Activated T-helper 17 cell treated with anti-CD3 and anti-CD28 coated beads, Interleukin-2, amount 50 U/mL, for 72 hours (primary cell): ENCODE data around the gene COQ8A. TPM values are rescaled to one million over a fixed set of nuclear protein-coding genes. Genes with fewer than 3 reads are reported as not detected.
A peak's percentile ranks its signal among the peaks of the same experiment; 100 is the strongest.
"Not testable (repeated sequence)": the region's sequence is repeated elsewhere in the genome, so short reads cannot be mapped to it uniquely, and the experiment has no call there.

Experiments used
- ATAC-seq: fragments of 150-1000 bp; cut with Tn5 transposase; replicated peaks from 2 replicates; pipeline ENCODE4 v1.10.0; 2021; ENCODE audit warnings: mild to moderate bottlenecking, moderate library complexity
- H3K27ac Mint-ChIP-seq: one replicate; pipeline ENCODE4 v1.8.0; 2022; ENCODE audit warnings: mixed read lengths
- H3K27me3 Mint-ChIP-seq: one replicate; pipeline ENCODE4 v1.8.0; 2022; ENCODE audit warnings: mixed read lengths
- H3K36me3 Mint-ChIP-seq: one replicate; pipeline ENCODE4 v1.8.0; 2022; ENCODE audit warnings: low read depth, mild to moderate bottlenecking, mixed read lengths
- H3K4me1 Mint-ChIP-seq: one replicate; pipeline ENCODE4 v1.8.0; 2022; ENCODE audit warnings: mixed read lengths
- H3K4me3 Mint-ChIP-seq: one replicate; pipeline ENCODE4 v1.8.0; 2022; ENCODE audit warnings: mild to moderate bottlenecking, mixed read lengths
- H3K9me3 Mint-ChIP-seq: one replicate; pipeline ENCODE4 v1.8.0; 2022; ENCODE audit warnings: mixed read lengths
- total RNA-seq, 2 donors: library from RNA; stranded (reverse); gene quantifications; one replicate each; pipeline ENCODE4 v1.2.3, GENCODE V29; 2022

The COQ8A gene
- total RNA-seq, 2 donors from 2014 or later: 28.8 to 43.1 TPM

DNA sequence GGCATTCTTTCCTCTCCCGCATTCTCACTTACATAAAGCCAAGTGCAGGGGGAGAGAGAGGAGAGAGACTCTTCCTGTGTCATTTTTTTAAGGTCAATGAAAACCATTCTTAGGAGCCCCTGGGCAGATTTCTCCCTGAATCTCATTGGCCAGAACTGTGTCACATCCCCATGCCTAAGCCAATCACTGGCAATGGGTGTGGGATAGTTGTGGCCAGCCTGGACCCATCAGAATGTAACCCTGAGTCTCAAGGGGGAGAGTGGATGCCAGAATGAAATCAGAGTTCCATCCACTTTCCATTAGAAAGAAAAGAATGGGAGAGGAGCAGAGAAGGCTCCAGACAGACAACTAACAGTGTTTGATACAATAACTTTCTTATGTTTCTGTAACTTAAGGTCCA, 31.2 kb upstream of the COQ8A start:
- Mint-ChIP-seq H3K36me3 (no peaks in the 10 kb centered on the region), H3K4me3 (no peak overlapping the region), H3K9me3 (no peaks in the 10 kb centered on the region), H3K4me1 (no peaks in the 10 kb centered on the region), H3K27ac (no peak overlapping the region), H3K27me3 (no peaks in the 10 kb centered on the region)
- no peak for ATAC-seq

DNA sequence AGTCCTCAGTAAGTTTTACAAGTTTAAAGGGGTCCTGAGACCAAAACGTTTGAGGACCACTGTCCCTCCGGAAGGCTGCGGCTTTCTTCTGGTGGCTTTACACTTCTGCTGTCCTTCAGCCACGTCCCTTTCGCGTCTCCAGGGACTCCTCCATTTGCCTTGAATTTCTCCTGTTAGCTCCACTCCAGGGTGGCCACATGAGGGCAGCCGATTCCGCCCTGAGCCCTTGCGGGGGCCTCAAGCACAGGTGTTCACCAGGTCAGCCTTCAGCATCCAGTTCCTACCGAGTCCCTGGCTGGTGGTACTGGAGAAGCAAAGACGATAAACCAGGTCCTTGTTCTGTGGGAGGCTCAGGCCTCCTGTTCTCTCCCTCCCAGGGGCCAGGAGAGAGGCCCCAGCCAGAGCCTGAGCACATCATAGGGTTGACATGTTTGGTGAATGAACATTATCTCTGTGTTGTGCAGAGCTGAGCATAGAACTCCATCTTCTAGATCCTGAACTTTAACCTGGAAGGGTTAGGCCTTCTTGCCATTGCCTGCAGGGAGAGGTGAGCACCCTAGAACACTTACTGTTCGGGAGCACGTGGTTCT, 27.4 kb upstream of the COQ8A start:
- Mint-ChIP-seq H3K27me3 (peaks cover 3% of the 10 kb centered on the region), H3K4me1 (no peaks in the 10 kb centered on the region), H3K9me3 (no peaks in the 10 kb centered on the region), H3K27ac (no peak overlapping the region), H3K4me3 (no peak overlapping the region), H3K36me3 (no peaks in the 10 kb centered on the region)
- peak; percentile 77 for ATAC-seq

DNA sequence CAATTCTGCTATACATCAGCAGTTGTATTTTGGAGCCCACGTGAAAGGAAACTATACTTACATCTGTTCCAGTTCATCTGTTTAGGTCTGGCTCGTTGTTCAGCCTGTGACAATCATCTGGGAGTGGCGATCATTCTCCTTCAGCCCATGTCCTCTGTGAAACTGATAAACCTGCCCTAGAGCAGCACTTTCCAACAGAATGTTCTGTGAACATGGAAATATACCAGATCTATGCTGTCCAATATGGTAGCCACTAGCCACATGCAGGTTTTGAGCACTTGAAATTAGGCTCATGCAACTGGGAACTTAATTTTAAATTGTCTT, 24.5 kb upstream of the COQ8A start:
- ATAC-seq: no peak
- Mint-ChIP-seq H3K4me1 (no peaks in the 10 kb centered on the region), H3K4me3 (no peak overlapping the region), H3K36me3 (no peaks in the 10 kb centered on the region), H3K27me3 (peaks cover 3% of the 10 kb centered on the region), H3K9me3 (no peaks in the 10 kb centered on the region), H3K27ac (no peak overlapping the region)

DNA sequence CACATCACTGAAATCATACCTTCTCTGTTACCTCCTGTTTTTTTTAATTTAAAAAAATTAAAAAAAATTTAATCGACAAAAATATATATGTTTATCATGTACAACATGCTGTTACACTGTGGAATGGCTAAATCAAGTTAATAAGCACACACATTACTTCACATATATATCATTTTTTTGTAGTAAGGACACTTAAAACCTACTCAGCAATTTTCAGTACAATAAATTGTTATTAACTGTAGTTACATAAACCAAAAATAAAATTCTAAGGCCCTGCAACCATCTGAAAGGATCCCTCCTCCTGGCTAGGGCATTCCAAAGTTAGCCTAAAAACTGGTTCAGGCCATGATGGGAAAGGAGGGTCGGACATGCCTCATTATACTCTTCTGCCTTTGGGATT, 23.6 kb upstream of the COQ8A start:
- no peaks in the 10 kb centered on the region for H3K36me3 Mint-ChIP-seq
- H3K9me3 Mint-ChIP-seq: no peaks in the 10 kb centered on the region
- H3K4me1 Mint-ChIP-seq: no peaks in the 10 kb centered on the region
- H3K27ac Mint-ChIP-seq: no peak overlapping the region
- no peak for ATAC-seq
- peaks cover 3% of the 10 kb centered on the region for H3K27me3 Mint-ChIP-seq
- H3K4me3 Mint-ChIP-seq: no peak overlapping the region

DNA sequence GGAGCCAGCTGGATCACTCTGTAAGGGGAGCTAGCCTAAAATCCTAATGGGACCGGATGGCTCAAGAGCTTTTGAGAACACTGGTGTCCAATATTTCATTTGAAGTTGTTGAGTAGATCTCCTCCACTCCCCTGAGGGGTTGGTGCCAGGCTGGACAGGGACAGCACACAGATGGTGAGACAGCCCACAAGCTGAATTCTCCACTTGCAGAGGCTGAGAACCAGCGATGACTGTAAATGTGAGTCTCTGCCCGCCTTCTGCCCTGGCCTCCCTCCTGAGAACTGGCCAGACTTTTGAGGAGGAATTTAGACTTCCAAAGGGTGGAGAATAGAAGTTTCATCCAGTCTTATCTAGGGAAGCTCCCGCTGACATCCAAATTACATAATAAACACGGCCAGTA, 20.5 kb upstream of the COQ8A start:
- Mint-ChIP-seq H3K4me3 (no peak overlapping the region), H3K36me3 (no peaks in the 10 kb centered on the region), H3K4me1 (no peaks in the 10 kb centered on the region), H3K27ac (no peak overlapping the region), H3K27me3 (peaks cover 12% of the 10 kb centered on the region), H3K9me3 (no peaks in the 10 kb centered on the region)
- no peak for ATAC-seq

DNA sequence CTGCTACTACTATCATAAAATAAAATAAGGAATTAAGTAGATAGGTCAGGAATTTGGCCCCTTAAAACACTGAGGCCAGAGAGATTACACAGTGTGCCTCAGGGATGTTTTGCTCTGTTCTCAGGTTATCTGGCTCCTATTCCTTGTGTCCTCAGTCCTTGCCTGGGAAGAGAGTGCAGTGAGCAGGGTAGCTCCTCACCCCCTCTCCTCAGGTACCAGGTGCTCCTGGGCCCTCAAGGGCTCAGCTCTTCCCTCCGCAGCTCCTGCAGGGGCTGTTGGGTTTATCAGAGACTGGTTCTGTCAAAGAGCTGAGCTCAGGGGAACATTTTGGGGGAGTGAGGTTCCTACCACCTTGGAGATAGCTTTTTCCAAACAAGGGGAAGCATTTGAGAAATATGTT, 20.1 kb upstream of the COQ8A start:
- Mint-ChIP-seq H3K36me3 (no peaks in the 10 kb centered on the region), H3K27ac (no peak overlapping the region), H3K4me1 (no peaks in the 10 kb centered on the region), H3K9me3 (no peaks in the 10 kb centered on the region), H3K4me3 (no peak overlapping the region), H3K27me3 (peaks cover 12% of the 10 kb centered on the region)
- no peak for ATAC-seq

DNA sequence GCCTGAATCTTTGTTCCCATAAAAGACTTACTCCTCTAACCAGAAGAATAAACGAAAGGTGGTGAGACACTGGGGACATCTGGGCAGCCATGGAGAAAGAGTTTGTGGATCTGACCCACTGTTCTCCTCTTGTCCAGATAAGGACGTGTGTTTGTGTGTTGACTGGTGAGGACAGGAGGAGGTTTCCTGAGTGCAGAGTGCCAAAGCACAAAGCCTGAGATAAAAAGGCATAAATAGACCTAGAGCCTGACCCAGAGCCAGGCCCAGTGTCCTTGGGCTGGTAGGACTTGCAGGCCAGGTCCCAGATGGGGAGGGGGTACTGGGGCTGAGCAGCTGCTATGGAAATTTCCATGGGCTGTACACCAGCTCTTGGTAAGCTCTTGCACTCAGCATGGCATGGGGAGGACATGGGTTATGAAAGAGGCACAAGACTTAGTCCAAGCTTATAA, 19.6 kb upstream of the COQ8A start:
- no peak for ATAC-seq

DNA sequence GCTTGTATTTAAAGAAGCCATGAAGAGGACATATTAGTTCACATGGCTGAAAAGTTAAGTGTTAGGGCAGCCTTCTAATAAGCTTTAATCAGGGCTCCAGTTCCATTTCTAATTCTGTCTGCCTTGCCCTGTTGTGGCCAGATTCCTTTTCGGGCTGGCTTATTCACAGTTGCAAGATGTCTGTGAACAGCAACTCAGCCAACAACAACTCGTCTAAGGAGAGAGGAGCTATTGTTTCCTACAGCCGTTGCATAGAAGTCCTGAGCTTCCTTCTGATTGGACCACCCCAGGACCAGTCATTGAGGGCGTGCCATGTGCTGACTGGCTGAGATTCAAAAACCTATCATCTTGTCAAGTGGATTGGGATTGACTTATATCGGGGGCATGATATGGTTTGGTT, 18.6 kb upstream of the COQ8A start:
- Mint-ChIP-seq H3K27me3 (peaks cover 12% of the 10 kb centered on the region), H3K4me1 (no peaks in the 10 kb centered on the region), H3K4me3 (no peak overlapping the region), H3K36me3 (no peaks in the 10 kb centered on the region), H3K9me3 (no peaks in the 10 kb centered on the region), H3K27ac (no peak overlapping the region)
- ATAC-seq: no peak

More for the DNA sequence above, 19.6 kb upstream of the COQ8A start:
- Mint-ChIP-seq H3K4me3 (no peak overlapping the region), H3K4me1 (no peaks in the 10 kb centered on the region), H3K9me3 (no peaks in the 10 kb centered on the region), H3K27ac (no peak overlapping the region), H3K36me3 (no peaks in the 10 kb centered on the region), H3K27me3 (peaks cover 12% of the 10 kb centered on the region)

DNA sequence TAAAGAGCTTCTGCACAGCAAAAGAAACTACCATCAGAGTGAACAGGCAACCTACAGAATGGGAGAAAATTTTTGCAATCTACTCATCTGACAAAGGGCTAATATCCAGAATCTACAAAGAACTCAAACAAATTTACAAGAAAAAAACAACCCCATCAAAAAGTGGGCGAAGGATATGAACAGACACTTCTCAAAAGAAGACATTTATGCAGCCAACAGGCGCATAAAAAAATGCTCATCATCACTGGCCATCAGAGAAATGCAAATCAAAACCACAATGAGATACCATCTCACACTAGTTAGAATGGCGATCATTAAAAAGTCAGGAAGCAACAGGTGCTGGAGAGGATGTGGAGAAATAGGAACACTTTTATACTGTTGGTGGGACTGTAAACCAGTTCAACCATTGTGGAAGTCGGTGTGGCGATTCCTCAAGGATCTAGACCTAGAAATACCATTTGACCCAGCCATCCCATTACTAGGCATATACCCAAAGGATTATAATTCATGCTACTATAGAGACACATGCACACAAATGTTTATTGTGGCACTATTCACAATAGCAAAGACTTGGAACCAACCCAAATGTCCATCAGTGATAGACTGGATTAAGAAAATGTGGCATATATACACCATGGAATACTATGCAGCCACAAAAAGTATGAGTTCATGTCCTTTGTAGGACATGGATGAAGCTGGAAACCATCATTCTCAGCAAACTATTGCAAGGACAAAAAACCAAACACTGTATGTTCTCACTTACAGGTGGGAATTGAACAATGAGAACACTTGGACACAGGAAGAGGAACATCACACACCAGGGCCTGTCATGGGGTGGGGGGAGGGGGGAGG, 10.6 kb upstream of the COQ8A start:
- not testable (repeated sequence) for ATAC-seq, H3K4me3 Mint-ChIP-seq, H3K4me1 Mint-ChIP-seq, H3K9me3 Mint-ChIP-seq, H3K27ac Mint-ChIP-seq, H3K36me3 Mint-ChIP-seq, H3K27me3 Mint-ChIP-seq

DNA sequence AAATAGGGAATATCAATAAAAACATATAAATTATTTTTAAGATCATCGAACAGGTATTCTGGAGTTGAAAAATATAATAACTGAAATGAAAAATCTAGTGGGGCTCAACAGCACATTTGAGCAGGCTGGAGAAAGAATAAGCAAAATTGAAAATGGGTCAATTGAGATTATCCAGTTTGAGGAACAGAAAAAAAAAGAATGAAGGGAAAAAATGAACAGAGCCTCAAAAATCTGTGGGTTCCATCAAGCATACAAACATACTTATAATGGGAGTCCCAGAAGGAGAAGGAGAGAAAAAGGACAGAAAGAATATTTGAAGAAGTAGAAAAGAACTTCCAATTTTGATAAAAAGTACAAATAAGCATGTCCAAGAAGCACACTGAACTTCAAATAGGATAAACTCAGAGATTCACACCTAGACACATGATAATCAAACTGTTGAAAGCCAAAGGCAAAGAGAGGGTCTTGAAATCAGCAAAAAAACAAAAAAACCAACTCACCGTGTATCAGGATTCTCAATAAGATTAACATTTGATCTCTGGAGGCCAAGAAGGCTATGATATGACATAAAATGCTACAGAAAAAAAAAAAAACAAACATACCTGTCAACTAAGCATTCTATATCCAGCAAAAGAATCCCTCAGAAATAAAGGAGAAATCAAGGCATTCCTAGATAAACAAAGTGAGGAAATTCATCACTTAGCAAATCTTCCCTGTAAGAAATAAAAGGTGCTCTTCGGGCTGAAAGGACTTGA, 5.4 kb upstream of the COQ8A start:
- Mint-ChIP-seq H3K27ac (no peak overlapping the region), H3K4me1 (peaks cover 6% of the 10 kb centered on the region), H3K27me3 (no peaks in the 10 kb centered on the region), H3K4me3 (no peak overlapping the region), H3K9me3 (peaks cover 7% of the 10 kb centered on the region), H3K36me3 (no peaks in the 10 kb centered on the region)
- no peak for ATAC-seq

DNA sequence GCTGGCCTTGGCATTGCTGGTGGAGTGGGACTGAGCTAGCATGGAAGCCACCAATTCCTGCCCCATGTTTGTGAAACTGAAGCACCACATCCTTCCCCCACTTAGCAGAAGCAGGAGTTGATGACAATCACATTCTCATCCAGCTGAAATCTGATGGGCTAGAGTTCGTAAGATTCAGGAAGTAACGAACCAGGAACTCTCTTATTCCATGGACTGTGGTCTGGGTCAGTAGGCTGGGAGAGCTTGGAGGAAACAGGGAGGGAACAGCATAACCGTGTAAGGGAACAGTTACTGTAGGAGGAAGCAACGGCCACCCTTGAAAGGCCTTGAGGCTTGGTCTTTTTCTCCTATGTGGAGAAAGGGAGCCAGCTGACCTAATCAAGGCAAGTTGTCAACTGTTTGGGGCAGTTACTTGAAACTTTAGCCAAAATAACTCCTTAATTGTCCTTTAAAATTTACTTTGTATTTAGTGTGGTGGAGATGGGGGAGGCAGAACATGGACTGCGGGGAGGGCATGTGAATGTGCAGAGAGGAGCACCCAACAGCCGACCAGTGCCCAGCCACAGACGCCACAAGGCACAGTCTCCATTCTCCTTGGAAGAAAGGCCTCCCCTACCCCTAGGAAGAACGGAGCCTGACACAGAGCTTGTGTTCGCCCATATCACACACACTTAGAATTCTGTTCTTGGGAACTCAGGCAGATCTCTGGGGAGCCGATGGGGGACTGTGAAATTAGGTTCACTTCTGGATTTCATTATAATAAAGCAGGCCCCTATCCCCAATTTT, 2.0 kb upstream of the COQ8A start:
- peaks cover 16% of the 10 kb centered on the region for H3K4me1 Mint-ChIP-seq
- H3K4me3 Mint-ChIP-seq: peak overlapping the region; percentile 87
- no peaks in the 10 kb centered on the region for H3K36me3 Mint-ChIP-seq

DNA sequence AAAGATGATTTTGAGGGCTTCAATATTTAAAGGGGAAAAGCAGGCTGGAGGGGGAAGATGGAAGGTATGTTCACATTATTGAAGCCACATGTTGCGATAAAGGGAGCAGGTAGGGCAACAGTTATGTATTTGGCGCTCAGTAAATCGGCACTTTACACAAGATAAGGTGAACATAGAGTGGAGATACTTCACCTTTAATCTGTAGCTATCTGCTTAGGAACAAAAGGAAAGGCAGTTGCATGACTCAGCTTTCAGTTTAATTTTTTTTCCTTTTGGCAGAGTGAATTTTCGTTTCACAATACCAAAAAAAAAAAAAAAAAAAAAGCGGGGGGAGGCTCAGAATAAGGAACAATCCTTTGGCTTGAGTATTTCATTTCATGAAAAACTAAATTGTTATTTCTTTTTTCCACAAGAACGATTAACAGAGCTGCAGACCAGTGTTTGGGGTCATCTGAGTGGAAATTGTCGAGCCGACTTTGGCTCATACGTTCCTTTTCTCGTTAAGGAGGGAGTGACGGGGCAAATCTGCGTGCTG, 1.1 kb upstream of the COQ8A start:
- no peaks in the 10 kb centered on the region for H3K27me3 Mint-ChIP-seq
- peaks cover 24% of the 10 kb centered on the region for H3K4me1 Mint-ChIP-seq
- no peak for ATAC-seq
- peaks cover 7% of the 10 kb centered on the region for H3K9me3 Mint-ChIP-seq
- peak overlapping the region; percentile 87 for H3K4me3 Mint-ChIP-seq
- peak overlapping the region; percentile 94 for H3K27ac Mint-ChIP-seq
- H3K36me3 Mint-ChIP-seq: no peaks in the 10 kb centered on the region

More for the DNA sequence above, 2.0 kb upstream of the COQ8A start:
- H3K9me3 Mint-ChIP-seq: peaks cover 7% of the 10 kb centered on the region
- no peaks in the 10 kb centered on the region for H3K27me3 Mint-ChIP-seq
- peak overlapping the region; percentile 94 for H3K27ac Mint-ChIP-seq
- ATAC-seq: no peak

DNA sequence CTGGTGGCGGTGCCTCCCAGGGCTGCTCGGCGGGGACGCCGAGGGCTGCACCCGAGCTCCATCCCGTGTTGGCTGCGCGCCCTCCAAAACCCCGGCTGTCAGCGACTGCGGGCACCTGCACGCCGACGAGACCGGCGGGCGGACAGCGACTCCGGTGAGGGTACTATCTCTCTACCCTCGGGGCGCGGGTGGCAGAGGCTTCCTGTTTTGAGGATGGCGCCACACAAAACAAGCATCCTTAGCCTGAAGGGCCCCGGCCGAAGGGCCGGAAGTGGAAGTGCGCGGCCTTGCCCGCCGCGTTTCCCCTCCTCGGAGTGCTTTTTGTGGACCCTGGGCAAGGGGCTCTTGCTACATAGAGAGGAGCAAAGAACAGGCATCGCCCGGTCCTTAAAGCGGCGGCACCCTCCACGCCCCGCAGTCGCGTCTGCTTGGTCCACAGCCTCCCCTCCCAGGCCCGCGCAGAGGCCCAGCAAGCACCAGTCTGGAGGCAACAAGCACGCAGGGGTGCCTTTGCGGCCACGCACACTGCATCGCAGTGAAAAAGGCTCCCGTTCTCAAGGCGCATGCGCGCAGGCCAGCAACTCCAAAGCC, 561 bp upstream of the COQ8A start:
- Mint-ChIP-seq H3K27ac (peak overlapping the region; percentile 94), H3K27me3 (no peaks in the 10 kb centered on the region), H3K4me1 (peaks cover 28% of the 10 kb centered on the region), H3K4me3 (peak overlapping the region; percentile 87), H3K36me3 (no peaks in the 10 kb centered on the region), H3K9me3 (peaks cover 7% of the 10 kb centered on the region)
- peak; percentile 34 for ATAC-seq

DNA sequence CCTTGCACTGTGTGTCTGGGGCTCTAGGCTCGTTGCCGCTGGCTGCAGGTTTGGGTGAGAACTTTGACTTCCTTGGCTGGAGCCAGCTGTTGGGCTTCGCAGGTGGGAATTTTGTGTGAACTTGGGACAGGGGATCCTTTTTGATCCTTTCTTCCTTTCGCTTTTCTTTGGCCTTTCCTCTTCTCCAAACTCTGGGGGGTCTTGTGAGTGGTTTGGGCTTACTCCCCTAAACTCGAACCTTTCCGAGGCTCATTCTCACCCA, 643 bp downstream of the COQ8A start:
- Mint-ChIP-seq H3K9me3 (no peaks in the 10 kb centered on the region), H3K27me3 (no peaks in the 10 kb centered on the region), H3K36me3 (no peaks in the 10 kb centered on the region), H3K4me1 (peaks cover 28% of the 10 kb centered on the region), H3K4me3 (peak overlapping the region; percentile 87), H3K27ac (peak overlapping the region; percentile 94)
- no peak for ATAC-seq
